ENCODE measurements around the gene KCTD10. TPM values are rescaled to one million over a fixed set of nuclear protein-coding genes. Genes with fewer than 3 reads are reported as not detected.

KCTD10 gene
- total and polyA plus RNA-seq, 9 of the 15 experiments (the other 6 are each of a cell fraction or from before 2014, with no cell fraction given) = 1.9 to 37.5 (median 15.7) TPM

DNA sequence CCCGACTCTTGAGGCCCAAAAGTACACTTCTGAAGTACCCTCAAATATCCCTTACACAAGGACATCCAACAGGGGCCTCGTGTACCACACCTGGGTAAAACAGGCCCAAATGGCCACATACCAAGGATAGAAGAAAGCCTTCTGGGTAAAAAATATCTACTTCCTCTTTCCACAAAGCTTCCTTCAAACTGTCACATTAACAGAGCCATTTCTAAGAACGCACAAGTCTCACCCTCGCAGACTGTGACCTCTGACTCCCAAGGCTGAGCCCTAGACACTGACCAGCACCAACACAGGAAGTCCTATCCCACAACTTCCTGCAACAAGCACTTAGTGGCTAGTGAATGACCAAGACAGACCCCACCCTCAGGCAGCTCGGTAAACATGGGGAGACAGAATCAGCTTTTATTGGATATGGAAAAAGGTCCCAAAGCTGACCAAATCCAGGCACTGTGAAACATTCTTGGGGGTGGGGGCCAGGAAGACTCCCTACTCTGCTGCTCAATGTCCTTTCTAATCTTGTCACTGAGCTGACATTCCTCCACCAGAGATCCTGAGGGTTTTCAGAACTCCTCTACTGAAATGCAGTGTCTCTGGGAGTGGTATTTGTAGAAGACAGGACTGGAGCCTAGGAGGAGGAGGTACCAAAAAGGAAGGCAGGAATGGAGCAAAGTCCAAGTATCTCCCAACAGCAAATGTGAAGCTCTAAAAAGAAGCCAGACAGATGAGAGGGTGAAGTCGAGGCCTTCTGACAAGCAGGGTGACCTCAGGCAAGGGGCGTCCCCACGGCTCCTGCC is 15.9 kb downstream of the KCTD10 start (continued):
- TF ChIP-seq MAZ (CRISPR knock-in tag; conservative IDR thresholded peaks at IDR 0.05 in 1 of 2, IDR thresholded peaks at IDR 0.05 in 1 of 2) (0 out of 4 replicates have a peak, but pooled peaks of 1 of the 2 experiments have one; percentile 25), MBD2 (IDR thresholded peaks at IDR 0.05; ENCODE audit: borderline replicate concordance, low read depth) (no peak; the same call in 1 of the 2 replicates), ERF (CRISPR knock-in tag; IDR thresholded peaks at IDR 0.05) (no peak), RBM15 (IDR thresholded peaks at IDR 0.05; ENCODE audit: insufficient read depth, low read length) (no peak), ZNF76 (CRISPR knock-in tag; IDR thresholded peaks at IDR 0.05; ENCODE audit: borderline replicate concordance) (no peak), NCOA1 (IDR thresholded peaks at IDR 0.05; ENCODE audit: low read depth) (peak; percentile 50; the same call in 1 of the 2 replicates), POLR2AphosphoS2 (IDR thresholded peaks at IDR 0.05; ENCODE audit: low read length) (no peak), PCBP1 (IDR thresholded peaks at IDR 0.05; ENCODE audit: low read depth, low read length, poor library complexity, severe bottlenecking) (no peak), CHD4 (IDR thresholded peaks at IDR 0.05; ENCODE audit: insufficient read depth, insufficient replicate concordance, low read depth, low read length, poor library complexity, severe bottlenecking) (no peak), ZNF445 (CRISPR knock-in tag; IDR thresholded peaks at IDR 0.05; ENCODE audit: low read depth) (no peak), CREB1 (IDR thresholded peaks at IDR 0.05) (no peak), CREB1 (CRISPR knock-in tag; IDR thresholded peaks at IDR 0.05) (no peak)
- TF ChIP-seq, protein P1, sequence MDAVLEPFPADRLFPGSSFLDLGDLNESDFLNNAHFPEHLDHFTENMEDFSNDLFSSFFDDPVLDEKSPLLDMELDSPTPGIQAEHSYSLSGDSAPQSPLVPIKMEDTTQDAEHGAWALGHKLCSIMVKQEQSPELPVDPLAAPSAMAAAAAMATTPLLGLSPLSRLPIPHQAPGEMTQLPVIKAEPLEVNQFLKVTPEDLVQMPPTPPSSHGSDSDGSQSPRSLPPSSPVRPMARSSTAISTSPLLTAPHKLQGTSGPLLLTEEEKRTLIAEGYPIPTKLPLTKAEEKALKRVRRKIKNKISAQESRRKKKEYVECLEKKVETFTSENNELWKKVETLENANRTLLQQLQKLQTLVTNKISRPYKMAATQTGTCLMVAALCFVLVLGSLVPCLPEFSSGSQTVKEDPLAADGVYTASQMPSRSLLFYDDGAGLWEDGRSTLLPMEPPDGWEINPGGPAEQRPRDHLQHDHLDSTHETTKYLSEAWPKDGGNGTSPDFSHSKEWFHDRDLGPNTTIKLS (IDR thresholded peaks at IDR 0.05; ENCODE audit: borderline replicate concordance, low read depth) = no peak
- TF ChIP-seq, protein P2, sequence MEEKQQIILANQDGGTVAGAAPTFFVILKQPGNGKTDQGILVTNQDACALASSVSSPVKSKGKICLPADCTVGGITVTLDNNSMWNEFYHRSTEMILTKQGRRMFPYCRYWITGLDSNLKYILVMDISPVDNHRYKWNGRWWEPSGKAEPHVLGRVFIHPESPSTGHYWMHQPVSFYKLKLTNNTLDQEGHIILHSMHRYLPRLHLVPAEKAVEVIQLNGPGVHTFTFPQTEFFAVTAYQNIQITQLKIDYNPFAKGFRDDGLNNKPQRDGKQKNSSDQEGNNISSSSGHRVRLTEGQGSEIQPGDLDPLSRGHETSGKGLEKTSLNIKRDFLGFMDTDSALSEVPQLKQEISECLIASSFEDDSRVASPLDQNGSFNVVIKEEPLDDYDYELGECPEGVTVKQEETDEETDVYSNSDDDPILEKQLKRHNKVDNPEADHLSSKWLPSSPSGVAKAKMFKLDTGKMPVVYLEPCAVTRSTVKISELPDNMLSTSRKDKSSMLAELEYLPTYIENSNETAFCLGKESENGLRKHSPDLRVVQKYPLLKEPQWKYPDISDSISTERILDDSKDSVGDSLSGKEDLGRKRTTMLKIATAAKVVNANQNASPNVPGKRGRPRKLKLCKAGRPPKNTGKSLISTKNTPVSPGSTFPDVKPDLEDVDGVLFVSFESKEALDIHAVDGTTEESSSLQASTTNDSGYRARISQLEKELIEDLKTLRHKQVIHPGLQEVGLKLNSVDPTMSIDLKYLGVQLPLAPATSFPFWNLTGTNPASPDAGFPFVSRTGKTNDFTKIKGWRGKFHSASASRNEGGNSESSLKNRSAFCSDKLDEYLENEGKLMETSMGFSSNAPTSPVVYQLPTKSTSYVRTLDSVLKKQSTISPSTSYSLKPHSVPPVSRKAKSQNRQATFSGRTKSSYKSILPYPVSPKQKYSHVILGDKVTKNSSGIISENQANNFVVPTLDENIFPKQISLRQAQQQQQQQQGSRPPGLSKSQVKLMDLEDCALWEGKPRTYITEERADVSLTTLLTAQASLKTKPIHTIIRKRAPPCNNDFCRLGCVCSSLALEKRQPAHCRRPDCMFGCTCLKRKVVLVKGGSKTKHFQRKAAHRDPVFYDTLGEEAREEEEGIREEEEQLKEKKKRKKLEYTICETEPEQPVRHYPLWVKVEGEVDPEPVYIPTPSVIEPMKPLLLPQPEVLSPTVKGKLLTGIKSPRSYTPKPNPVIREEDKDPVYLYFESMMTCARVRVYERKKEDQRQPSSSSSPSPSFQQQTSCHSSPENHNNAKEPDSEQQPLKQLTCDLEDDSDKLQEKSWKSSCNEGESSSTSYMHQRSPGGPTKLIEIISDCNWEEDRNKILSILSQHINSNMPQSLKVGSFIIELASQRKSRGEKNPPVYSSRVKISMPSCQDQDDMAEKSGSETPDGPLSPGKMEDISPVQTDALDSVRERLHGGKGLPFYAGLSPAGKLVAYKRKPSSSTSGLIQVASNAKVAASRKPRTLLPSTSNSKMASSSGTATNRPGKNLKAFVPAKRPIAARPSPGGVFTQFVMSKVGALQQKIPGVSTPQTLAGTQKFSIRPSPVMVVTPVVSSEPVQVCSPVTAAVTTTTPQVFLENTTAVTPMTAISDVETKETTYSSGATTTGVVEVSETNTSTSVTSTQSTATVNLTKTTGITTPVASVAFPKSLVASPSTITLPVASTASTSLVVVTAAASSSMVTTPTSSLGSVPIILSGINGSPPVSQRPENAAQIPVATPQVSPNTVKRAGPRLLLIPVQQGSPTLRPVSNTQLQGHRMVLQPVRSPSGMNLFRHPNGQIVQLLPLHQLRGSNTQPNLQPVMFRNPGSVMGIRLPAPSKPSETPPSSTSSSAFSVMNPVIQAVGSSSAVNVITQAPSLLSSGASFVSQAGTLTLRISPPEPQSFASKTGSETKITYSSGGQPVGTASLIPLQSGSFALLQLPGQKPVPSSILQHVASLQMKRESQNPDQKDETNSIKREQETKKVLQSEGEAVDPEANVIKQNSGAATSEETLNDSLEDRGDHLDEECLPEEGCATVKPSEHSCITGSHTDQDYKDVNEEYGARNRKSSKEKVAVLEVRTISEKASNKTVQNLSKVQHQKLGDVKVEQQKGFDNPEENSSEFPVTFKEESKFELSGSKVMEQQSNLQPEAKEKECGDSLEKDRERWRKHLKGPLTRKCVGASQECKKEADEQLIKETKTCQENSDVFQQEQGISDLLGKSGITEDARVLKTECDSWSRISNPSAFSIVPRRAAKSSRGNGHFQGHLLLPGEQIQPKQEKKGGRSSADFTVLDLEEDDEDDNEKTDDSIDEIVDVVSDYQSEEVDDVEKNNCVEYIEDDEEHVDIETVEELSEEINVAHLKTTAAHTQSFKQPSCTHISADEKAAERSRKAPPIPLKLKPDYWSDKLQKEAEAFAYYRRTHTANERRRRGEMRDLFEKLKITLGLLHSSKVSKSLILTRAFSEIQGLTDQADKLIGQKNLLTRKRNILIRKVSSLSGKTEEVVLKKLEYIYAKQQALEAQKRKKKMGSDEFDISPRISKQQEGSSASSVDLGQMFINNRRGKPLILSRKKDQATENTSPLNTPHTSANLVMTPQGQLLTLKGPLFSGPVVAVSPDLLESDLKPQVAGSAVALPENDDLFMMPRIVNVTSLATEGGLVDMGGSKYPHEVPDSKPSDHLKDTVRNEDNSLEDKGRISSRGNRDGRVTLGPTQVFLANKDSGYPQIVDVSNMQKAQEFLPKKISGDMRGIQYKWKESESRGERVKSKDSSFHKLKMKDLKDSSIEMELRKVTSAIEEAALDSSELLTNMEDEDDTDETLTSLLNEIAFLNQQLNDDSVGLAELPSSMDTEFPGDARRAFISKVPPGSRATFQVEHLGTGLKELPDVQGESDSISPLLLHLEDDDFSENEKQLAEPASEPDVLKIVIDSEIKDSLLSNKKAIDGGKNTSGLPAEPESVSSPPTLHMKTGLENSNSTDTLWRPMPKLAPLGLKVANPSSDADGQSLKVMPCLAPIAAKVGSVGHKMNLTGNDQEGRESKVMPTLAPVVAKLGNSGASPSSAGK (IDR thresholded peaks at IDR 0.05) = peak; percentile 96
